GM13977 (cell line): Measurements from ENCODE around the gene OR7G3.

ENCODE experiments used
- DNase-seq: peaks from one replicate; pipeline ENCODE4 v3.0.0; 2012; ENCODE audit warnings: low spot score
- CTCF ChIP-seq: IDR thresholded peaks from 2 replicates; pipeline ENCODE4 v1.5.1; 2012; ENCODE audit warnings: mild to moderate bottlenecking, control low read depth; ENCODE audit not compliant: insufficient read depth; ENCODE audit errors: extremely low read depth, missing control alignments
- in situ Hi-C: fragments of 300-500 bp; cut with MboI; formaldehyde crosslinking; loops from one replicate; pipeline ENCODE4 v1.12.0; 2022; ENCODE audit warnings: low sequenced_read_pairs, low pct_unique_long_range_greater_than_20kb, mixed read lengths, inconsistent platforms; ENCODE audit not compliant: unreplicated experiment

Gene OR7G3

GRCh38 chr19:9126900-9127405 lies at the start of gene OR7G3:
OR7G3 (minus strand) TSS chr19:9126950; CDS start chr19:9126950, 0 bp downstream.
- in situ Hi-C loops, result loop anchor here (25.0 kb wide), 2 partner anchors 485 to 660 kb away; partner anchors contain the start of gene ZNF561
- TF ChIP-seq CTCF, result no peak
- DNase-seq, result no peak

GRCh38 chr19:9175326-9175725 lies 48.6 kb upstream of the OR7G3 start:
- DNase-seq, result no peak
- no peak for TF ChIP-seq CTCF
- in situ Hi-C loops, result no loop called here

GRCh38 chr19:9171393-9171991 lies 44.7 kb upstream of the OR7G3 start:
- TF ChIP-seq CTCF, result no peak
- DNase-seq, result no peak
- in situ Hi-C loops, result no loop called here

- no peak for TF ChIP-seq CTCF
- in situ Hi-C loops, result no loop called here
- no peak for DNase-seq
Measured at GRCh38 chr19:9166846-9167245, 40.1 kb upstream of the OR7G3 start.

GRCh38 chr19:9165261-9165660 lies 38.5 kb upstream of the OR7G3 start:
- in situ Hi-C loops, result no loop called here
- no peak for DNase-seq
- no peak for TF ChIP-seq CTCF

- no peak for TF ChIP-seq CTCF
- in situ Hi-C loops, result no loop called here
- no peak for DNase-seq
Measured at GRCh38 chr19:9161427-9161826, 34.7 kb upstream of the OR7G3 start.
